ENCODE data around the gene TAF3. TPM values are rescaled to one million over a fixed set of nuclear protein-coding genes. Genes with fewer than 3 reads are reported as not detected.
A peak's percentile ranks its signal among the peaks of the same experiment; 100 is the strongest.

TAF3 gene
- polyA plus RNA-seq, 1 donor (not counting 4 experiments of a cell fraction or from before 2014, with no cell fraction given), result 2.0 TPM

DNA sequence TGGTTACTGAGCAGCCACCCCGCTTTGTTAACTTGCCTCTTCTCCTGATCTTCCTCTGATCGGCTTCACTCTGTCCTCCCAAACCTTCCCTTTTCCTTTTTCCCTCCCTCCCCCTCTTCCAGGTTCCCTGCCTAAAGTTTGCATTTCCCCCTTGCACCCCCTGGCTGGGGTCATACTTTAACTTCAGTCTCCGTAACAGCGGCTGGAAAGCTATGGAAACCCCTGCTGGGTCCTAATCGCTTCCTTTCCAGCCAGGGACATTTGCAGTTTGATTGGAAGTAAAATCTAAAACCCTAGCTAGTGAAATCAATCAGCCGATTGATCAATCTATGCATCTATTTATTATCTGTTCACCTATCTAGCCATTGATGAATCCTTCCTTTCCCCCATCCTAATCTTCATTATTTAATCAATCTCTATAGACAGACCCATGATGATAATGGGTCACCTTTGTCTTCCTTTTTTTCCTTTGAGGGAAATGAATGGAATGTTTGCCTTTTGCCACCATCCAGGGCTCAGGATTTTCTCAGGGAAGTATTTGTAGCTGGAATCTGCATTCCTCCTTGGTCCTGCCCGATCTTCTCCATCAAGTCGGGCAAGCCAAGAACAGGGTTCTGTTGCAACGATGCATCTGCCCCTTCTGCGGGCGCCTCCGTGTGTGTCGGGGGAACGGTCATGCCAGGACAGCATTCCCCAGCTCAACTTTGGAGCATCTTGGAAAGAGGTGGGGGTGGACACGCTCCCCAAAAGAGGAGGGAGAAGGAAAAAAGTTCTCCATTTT, 245.0 kb downstream of the TAF3 start:
- no peaks in the 10 kb centered on the region for H3K9me3 ChIP-seq (ENCODE audit: control insufficient read depth, low read depth, low read length)
- peak overlapping the region; percentile 35 for H3K9ac ChIP-seq (ENCODE audit: control insufficient read depth, extremely low read depth, insufficient read depth, low read length)
- no peak overlapping the region for H3K27ac ChIP-seq (ENCODE audit: control insufficient read depth, insufficient read depth, low read length)
- H3K4me1 ChIP-seq (ENCODE audit: control insufficient read depth, extremely low read depth, insufficient read depth, low read length), result peaks cover 81% of the 10 kb centered on the region
- no peak for DNase-seq (ENCODE audit: low read depth, low spot score)
- no peaks in the 10 kb centered on the region for H3K27me3 ChIP-seq (ENCODE audit: control insufficient read depth, extremely low read depth, insufficient read depth, low read length)
- peak overlapping the region in 2 of 3 experiments; percentile 30 to 35 for H3K4me3 ChIP-seq (ENCODE audit: control insufficient read depth in 2 of 3, extremely low read depth in 1 of 3, insufficient read depth in 2 of 3, low read depth in 1 of 3, low read length in 3 of 3)
- no peak overlapping the region for H2AFZ ChIP-seq (ENCODE audit: control insufficient read depth, low read length)
- peaks cover 63% of the 10 kb centered on the region for H3K79me2 ChIP-seq (ENCODE audit: control insufficient read depth, insufficient read depth, low read length)
- no peaks in the 10 kb centered on the region for H3K9me1 ChIP-seq (ENCODE audit: control insufficient read depth, extremely low read depth, insufficient read depth, low read length)
- peak overlapping the region; percentile 95 for H3K4me2 ChIP-seq (ENCODE audit: control insufficient read depth, extremely low read depth, insufficient read depth, low read depth, low read length)
- no peak for TF ChIP-seq EZH2 (IDR thresholded peaks at IDR 0.05; ENCODE audit: low read length)
- TF ChIP-seq, protein P1, sequence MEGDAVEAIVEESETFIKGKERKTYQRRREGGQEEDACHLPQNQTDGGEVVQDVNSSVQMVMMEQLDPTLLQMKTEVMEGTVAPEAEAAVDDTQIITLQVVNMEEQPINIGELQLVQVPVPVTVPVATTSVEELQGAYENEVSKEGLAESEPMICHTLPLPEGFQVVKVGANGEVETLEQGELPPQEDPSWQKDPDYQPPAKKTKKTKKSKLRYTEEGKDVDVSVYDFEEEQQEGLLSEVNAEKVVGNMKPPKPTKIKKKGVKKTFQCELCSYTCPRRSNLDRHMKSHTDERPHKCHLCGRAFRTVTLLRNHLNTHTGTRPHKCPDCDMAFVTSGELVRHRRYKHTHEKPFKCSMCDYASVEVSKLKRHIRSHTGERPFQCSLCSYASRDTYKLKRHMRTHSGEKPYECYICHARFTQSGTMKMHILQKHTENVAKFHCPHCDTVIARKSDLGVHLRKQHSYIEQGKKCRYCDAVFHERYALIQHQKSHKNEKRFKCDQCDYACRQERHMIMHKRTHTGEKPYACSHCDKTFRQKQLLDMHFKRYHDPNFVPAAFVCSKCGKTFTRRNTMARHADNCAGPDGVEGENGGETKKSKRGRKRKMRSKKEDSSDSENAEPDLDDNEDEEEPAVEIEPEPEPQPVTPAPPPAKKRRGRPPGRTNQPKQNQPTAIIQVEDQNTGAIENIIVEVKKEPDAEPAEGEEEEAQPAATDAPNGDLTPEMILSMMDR (optimal IDR thresholded peaks at IDR 0.05 in 1 of 3, IDR thresholded peaks at IDR 0.05 in 1 of 3, conservative IDR thresholded peaks at IDR 0.05 in 1 of 3; ENCODE audit: extremely low read depth in 1 of 3, insufficient read depth in 2 of 3, low read length in 3 of 3), result no peak
- H4K20me1 ChIP-seq (ENCODE audit: control insufficient read depth, extremely low read depth, insufficient read depth, low read length), result no peaks in the 10 kb centered on the region
- dilution Hi-C loops (cut with MboI; ENCODE audit: extremely low pct_ligation_motif_present, low sequenced_read_pairs), result no loop called here
- peaks cover 20 to 41% of the 10 kb centered on the region in 2 experiments for H3K36me3 ChIP-seq (ENCODE audit: control insufficient read depth in 2 of 2, extremely low read depth in 1 of 2, insufficient read depth in 2 of 2, low read length in 2 of 2)
- no peak for FAIRE-seq

DNA sequence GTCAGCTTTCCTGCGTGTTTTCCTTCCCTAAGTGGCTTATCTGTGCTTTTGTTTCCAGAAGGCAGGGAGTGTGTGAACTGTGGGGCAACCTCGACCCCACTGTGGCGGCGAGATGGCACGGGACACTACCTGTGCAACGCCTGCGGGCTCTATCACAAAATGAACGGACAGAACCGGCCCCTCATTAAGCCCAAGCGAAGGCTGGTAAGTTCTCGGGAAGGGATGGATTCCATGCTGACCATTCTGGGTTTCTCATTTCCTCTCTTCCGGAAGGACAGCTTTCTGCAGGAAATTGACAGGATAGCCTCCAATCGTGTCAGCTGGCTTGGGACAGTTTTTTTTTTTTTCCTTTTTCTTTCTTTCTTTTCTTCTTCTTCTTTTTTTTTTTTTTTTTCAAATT, 245.6 kb downstream of the TAF3 start:
- H3K4me2 ChIP-seq (ENCODE audit: control insufficient read depth, extremely low read depth, insufficient read depth, low read depth, low read length), result peak overlapping the region; percentile 95

More for the DNA sequence above, 245.6 kb downstream of the TAF3 start:
- Histone ChIP-seq H3K4me1 (ENCODE audit: control insufficient read depth, extremely low read depth, insufficient read depth, low read length) (peaks cover 76% of the 10 kb centered on the region), H3K27ac (ENCODE audit: control insufficient read depth, insufficient read depth, low read length) (no peak overlapping the region), H3K79me2 (ENCODE audit: control insufficient read depth, insufficient read depth, low read length) (peaks cover 58% of the 10 kb centered on the region), H3K36me3 (ENCODE audit: control insufficient read depth in 2 of 2, extremely low read depth in 1 of 2, insufficient read depth in 2 of 2, low read length in 2 of 2) (peaks cover 20 to 38% of the 10 kb centered on the region in 2 experiments), H3K9me3 (ENCODE audit: control insufficient read depth, low read depth, low read length) (no peaks in the 10 kb centered on the region), H3K9me1 (ENCODE audit: control insufficient read depth, extremely low read depth, insufficient read depth, low read length) (no peaks in the 10 kb centered on the region), H3K9ac (ENCODE audit: control insufficient read depth, extremely low read depth, insufficient read depth, low read length) (peak overlapping the region; percentile 14), H2AFZ (ENCODE audit: control insufficient read depth, low read length) (no peak overlapping the region), H3K4me3 (ENCODE audit: control insufficient read depth in 2 of 3, extremely low read depth in 1 of 3, insufficient read depth in 2 of 3, low read depth in 1 of 3, low read length in 3 of 3) (no peak overlapping the region), H3K27me3 (ENCODE audit: control insufficient read depth, extremely low read depth, insufficient read depth, low read length) (no peaks in the 10 kb centered on the region), H4K20me1 (ENCODE audit: control insufficient read depth, extremely low read depth, insufficient read depth, low read length) (no peaks in the 10 kb centered on the region)
- dilution Hi-C loops (cut with MboI; ENCODE audit: extremely low pct_ligation_motif_present, low sequenced_read_pairs), result no loop called here
- TF ChIP-seq EZH2 (IDR thresholded peaks at IDR 0.05; ENCODE audit: low read length), result no peak
- TF ChIP-seq, protein P1 (optimal IDR thresholded peaks at IDR 0.05 in 1 of 3, IDR thresholded peaks at IDR 0.05 in 1 of 3, conservative IDR thresholded peaks at IDR 0.05 in 1 of 3; ENCODE audit: extremely low read depth in 1 of 3, insufficient read depth in 2 of 3, low read length in 3 of 3), result no peak
- no peak for FAIRE-seq
- DNase-seq (ENCODE audit: low read depth, low spot score), result no peak

Data from keratinocyte (primary cell).